NB4 (cell line): Measurements from ENCODE around the gene CAMK2G.

Experiments
- MYC ChIP-seq: IDR thresholded peaks from 2 replicates; pipeline ENCODE4 v1.6.1; 2011; ENCODE audit warnings: low read depth, low read length
- TF ChIP-seq, protein P1 (sequence below): IDR thresholded peaks from one replicate; pipeline ENCODE4 v1.5.1; 2012; ENCODE audit warnings: low read depth, low read length

DNA sequence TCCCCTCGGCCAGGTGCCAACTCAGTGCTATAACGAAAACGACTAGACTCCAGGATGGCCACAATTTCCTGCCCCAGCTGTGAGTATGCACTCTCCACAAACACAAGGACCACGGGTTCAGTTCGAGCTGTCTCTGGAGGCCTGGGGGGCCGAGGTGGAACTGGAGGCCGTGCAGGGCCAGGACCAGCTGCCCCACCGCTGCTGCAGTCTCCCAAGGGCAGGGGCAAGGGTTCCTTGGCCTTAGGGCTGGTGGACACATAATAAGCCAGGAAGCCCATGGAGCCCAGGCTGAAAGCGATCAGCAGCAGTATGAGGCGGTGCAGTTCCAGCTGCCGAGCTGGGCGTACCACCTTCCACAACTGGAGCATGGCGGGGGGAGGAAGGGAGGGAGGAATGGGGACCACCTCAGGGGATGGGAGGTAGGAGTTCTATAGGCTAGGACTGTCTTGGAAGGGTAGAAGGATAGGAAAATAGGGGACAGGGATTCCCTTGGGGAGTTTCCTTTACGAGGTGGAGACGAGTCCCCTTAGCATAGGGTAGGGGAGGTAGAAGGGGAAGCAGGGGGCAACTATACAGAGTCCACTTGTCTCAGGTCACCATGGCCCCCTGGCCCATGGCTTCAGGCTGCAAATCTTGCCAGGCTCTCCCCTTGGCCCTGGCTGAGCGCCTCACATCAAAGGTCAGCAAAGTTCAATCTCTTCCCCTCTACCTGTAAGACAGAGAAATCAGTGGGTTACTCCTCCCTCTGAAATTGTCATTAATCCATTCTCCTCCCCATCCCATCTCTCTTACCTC is 66.1 kb downstream of the CAMK2G start:
- TF ChIP-seq MYC = no peak
- TF ChIP-seq, protein P1, sequence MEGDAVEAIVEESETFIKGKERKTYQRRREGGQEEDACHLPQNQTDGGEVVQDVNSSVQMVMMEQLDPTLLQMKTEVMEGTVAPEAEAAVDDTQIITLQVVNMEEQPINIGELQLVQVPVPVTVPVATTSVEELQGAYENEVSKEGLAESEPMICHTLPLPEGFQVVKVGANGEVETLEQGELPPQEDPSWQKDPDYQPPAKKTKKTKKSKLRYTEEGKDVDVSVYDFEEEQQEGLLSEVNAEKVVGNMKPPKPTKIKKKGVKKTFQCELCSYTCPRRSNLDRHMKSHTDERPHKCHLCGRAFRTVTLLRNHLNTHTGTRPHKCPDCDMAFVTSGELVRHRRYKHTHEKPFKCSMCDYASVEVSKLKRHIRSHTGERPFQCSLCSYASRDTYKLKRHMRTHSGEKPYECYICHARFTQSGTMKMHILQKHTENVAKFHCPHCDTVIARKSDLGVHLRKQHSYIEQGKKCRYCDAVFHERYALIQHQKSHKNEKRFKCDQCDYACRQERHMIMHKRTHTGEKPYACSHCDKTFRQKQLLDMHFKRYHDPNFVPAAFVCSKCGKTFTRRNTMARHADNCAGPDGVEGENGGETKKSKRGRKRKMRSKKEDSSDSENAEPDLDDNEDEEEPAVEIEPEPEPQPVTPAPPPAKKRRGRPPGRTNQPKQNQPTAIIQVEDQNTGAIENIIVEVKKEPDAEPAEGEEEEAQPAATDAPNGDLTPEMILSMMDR = no peak
